Measurements from ENCODE around the gene TCEA2. TPM values are rescaled to one million over a fixed set of nuclear protein-coding genes. Genes with fewer than 3 reads are reported as not detected.

Gene TCEA2
- total and polyA plus RNA-seq, 2 of the 13 experiments (the other 11 are each of a cell fraction or from before 2014, with no cell fraction given): 28.1 to 33.7 TPM

DNA sequence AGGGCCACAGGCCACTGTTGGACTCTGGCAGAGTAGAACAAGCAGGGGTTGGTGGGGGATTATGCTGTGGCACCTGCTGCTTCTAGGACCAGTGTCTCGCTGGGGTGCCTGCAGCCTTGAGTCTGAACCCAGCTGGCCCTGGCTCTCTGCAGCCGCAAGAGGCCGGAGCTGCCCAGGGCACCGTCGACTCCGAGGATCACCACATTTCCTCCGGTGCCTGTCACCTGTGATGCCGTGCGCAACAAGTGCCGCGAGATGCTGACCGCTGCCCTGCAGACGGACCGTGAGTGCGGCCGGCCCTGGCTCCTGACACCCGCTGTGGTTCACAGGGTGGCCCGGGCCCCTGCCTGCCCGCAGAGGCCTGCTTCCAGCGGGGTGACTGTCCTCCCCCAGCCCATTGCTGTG is 6.2 kb downstream of the TCEA2 start (continued):
- TF ChIP-seq, protein P1, sequence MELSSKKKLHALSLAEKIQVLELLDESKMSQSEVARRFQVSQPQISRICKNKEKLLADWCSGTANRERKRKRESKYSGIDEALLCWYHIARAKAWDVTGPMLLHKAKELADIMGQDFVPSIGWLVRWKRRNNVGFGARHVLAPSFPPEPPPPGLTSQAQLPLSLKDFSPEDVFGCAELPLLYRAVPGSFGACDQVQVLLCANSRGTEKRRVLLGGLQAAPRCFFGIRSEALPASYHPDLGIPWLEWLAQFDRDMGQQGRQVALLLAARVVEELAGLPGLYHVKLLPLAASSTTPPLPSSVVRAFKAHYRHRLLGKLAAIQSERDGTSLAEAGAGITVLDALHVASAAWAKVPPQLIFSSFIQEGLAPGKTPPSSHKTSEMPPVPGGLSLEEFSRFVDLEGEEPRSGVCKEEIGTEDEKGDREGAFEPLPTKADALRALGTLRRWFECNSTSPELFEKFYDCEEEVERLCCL (CRISPR knock-in tag; IDR thresholded peaks at IDR 0.05; ENCODE audit: borderline replicate concordance): no peak
- TF ChIP-seq, protein P2, sequence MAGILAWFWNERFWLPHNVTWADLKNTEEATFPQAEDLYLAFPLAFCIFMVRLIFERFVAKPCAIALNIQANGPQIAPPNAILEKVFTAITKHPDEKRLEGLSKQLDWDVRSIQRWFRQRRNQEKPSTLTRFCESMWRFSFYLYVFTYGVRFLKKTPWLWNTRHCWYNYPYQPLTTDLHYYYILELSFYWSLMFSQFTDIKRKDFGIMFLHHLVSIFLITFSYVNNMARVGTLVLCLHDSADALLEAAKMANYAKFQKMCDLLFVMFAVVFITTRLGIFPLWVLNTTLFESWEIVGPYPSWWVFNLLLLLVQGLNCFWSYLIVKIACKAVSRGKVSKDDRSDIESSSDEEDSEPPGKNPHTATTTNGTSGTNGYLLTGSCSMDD (CRISPR knock-in tag; IDR thresholded peaks at IDR 0.05): peak; percentile 67; the same call in 1 of the 2 replicates
- TF ChIP-seq ZNF547 (CRISPR knock-in tag; IDR thresholded peaks at IDR 0.05) (0 out of 2 replicates have a peak, but pooled peaks have one; percentile 2), ZNF343 (CRISPR knock-in tag; IDR thresholded peaks at IDR 0.05) (no peak), ZIK1 (CRISPR knock-in tag; IDR thresholded peaks at IDR 0.05; ENCODE audit: borderline replicate concordance, low read depth) (no peak), ZNF530 (CRISPR knock-in tag; IDR thresholded peaks at IDR 0.05; ENCODE audit: low read depth) (no peak), ZNF878 (CRISPR knock-in tag; IDR thresholded peaks at IDR 0.05) (no peak), SMARCE1 (IDR thresholded peaks at IDR 0.05; ENCODE audit: borderline replicate concordance) (no peak)
- TF ChIP-seq, protein P3, sequence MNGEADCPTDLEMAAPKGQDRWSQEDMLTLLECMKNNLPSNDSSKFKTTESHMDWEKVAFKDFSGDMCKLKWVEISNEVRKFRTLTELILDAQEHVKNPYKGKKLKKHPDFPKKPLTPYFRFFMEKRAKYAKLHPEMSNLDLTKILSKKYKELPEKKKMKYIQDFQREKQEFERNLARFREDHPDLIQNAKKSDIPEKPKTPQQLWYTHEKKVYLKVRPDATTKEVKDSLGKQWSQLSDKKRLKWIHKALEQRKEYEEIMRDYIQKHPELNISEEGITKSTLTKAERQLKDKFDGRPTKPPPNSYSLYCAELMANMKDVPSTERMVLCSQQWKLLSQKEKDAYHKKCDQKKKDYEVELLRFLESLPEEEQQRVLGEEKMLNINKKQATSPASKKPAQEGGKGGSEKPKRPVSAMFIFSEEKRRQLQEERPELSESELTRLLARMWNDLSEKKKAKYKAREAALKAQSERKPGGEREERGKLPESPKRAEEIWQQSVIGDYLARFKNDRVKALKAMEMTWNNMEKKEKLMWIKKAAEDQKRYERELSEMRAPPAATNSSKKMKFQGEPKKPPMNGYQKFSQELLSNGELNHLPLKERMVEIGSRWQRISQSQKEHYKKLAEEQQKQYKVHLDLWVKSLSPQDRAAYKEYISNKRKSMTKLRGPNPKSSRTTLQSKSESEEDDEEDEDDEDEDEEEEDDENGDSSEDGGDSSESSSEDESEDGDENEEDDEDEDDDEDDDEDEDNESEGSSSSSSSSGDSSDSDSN (CRISPR knock-in tag; IDR thresholded peaks at IDR 0.05): peak; percentile 17
- TF ChIP-seq, protein P4, sequence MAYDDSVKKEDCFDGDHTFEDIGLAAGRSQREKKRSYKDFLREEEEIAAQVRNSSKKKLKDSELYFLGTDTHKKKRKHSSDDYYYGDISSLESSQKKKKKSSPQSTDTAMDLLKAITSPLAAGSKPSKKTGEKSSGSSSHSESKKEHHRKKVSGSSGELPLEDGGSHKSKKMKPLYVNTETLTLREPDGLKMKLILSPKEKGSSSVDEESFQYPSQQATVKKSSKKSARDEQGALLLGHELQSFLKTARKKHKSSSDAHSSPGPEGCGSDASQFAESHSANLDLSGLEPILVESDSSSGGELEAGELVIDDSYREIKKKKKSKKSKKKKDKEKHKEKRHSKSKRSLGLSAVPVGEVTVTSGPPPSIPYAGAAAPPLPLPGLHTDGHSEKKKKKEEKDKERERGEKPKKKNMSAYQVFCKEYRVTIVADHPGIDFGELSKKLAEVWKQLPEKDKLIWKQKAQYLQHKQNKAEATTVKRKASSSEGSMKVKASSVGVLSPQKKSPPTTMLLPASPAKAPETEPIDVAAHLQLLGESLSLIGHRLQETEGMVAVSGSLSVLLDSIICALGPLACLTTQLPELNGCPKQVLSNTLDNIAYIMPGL (CRISPR knock-in tag; IDR thresholded peaks at IDR 0.05; ENCODE audit: borderline replicate concordance in 1 of 2, low read depth in 1 of 2): 0 out of 4 replicates have a peak, but pooled peaks of 1 of the 2 experiments have one; percentile 3
- TF ChIP-seq, protein P5, sequence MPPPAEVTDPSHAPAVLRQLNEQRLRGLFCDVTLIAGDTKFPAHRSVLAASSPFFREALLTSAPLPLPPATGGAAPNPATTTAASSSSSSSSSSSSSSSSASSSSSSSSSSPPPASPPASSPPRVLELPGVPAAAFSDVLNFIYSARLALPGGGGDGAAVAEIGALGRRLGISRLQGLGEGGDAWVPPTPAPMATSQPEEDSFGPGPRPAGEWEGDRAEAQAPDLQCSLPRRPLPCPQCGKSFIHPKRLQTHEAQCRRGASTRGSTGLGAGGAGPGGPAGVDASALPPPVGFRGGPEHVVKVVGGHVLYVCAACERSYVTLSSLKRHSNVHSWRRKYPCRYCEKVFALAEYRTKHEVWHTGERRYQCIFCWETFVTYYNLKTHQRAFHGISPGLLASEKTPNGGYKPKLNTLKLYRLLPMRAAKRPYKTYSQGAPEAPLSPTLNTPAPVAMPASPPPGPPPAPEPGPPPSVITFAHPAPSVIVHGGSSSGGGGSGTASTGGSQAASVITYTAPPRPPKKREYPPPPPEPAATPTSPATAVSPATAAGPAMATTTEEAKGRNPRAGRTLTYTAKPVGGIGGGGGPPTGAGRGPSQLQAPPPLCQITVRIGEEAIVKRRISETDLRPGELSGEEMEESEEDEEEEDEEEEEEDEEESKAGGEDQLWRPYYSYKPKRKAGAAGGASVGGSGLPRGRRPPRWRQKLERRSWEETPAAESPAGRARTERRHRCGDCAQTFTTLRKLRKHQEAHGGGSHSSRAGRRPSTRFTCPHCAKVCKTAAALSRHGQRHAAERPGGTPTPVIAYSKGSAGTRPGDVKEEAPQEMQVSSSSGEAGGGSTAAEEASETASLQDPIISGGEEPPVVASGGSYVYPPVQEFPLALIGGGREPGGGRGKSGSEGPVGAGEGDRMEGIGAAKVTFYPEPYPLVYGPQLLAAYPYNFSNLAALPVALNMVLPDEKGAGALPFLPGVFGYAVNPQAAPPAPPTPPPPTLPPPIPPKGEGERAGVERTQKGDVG (CRISPR knock-in tag; IDR thresholded peaks at IDR 0.05; ENCODE audit: borderline replicate concordance): 0 out of 2 replicates have a peak, but pooled peaks have one; percentile 37
